GM21381 (cell line): ENCODE data around the gene UGT1A10.
"Not testable (repeated sequence)": the region's sequence is repeated elsewhere in the genome, so short reads cannot be mapped to it uniquely, and the experiment has no call there.

Experiments used
- ATAC-seq: cut with Tn5 transposase; IDR thresholded peaks from one replicate; pipeline ENCODE4 v1.9.1; 2021; ENCODE audit warnings: mild to moderate bottlenecking, moderate library complexity; ENCODE audit not compliant: unreplicated experiment

UGT1A10 gene

DNA sequence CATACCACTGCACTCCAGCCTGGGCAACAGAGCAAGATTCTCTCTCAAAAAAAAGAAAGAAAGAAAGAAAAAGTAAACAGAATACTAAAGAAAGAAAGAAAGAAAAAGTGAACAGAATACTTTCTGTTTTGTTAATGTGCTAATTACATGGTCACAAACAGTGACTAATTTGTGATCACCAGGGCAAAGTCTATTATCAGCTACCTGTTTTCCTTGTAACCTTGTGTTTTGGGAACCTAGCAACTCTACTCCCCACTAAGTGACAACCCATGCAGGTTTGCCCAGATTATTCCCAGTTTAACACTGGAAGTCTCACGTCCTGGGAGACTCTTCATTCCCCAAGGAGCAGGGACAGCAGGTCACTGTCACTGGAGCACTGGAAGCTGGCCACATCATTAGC, 18.8 kb downstream of the UGT1A10 start:
- ATAC-seq: no peak

DNA sequence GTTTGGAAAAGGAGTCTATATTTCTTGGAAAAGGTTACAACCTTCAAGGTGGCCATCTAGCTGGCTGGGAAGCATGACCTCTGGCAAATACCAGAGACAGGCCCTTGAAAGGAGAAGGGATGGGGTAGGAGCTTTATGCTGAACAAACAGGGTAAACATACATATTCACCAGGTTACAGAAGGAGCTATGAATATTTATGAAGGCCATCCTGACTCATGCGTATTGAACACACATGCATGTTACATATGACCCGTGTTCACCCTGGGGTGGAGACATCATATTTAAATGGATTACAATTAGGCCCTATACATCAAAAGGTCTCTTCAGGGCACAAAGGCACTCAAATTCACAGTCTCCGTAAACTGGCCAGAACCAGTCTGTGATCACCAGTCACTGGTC, 19.7 kb downstream of the UGT1A10 start:
- ATAC-seq: not testable (repeated sequence)

DNA sequence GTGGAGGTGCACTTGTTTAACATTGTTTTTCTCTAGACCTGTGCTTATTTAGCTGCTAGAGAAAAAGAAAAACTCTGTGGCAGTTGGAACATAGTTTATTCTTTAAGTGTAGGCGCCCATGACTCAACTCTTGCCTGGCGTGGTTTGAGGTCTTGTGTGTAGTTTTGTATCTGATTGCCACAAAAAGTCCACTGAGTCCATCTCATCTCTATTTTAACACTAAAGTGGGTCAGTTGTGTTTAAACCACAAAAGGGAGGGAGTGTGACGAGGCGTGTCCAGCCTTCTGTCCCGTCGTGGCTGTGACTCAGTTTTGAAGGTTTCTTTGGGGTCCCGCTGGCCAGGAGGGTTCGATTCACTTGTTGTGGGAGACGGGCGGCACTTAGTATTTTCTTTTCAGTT, 20.2 kb downstream of the UGT1A10 start:
- no peak for ATAC-seq

GRCh38 chr2:233658610-233659009, 22.4 kb downstream of the UGT1A10 start:
- no peak for ATAC-seq

- ATAC-seq: no peak
Observed at GRCh38 chr2:233663911-233664310, 27.7 kb downstream of the UGT1A10 start.

DNA sequence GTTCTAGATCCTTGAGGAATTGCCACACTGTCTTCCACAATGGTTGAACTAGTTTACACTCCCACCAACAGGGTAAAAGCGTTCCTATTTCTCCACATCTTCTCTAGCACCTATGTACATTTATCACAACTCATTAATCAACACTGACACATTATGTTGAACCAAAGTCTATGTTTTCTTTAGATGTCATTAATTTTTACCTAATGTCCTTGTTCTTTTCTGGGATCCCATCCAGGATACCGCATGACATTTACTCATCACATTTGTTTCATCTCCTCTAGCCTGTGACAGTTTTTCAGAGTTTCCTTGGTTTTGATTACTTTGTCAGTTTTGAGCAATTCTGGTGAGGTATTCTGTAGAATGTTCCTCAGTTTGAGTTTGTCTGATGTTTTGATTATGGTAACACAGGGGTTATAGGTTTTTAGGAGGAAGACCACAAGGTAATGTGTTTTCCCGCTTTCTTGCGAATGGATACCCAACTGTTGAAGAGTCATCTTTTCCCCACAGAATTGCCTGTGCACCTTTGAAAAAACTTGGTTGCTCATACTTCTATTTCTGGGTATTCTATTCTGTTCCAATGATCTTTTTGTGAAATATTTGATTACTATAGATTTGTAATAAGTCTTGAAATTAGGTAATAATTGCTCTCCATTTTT, 32.5 kb downstream of the UGT1A10 start:
- ATAC-seq: no peak

- no peak for ATAC-seq
Observed at GRCh38 chr2:233671290-233672161, 35.3 kb downstream of the UGT1A10 start, which contains the start of gene UGT1A9. Gene UGT1A9 (plus strand): TSS chr2:233671898. CDS start chr2:233671935, 37 bp downstream.

DNA sequence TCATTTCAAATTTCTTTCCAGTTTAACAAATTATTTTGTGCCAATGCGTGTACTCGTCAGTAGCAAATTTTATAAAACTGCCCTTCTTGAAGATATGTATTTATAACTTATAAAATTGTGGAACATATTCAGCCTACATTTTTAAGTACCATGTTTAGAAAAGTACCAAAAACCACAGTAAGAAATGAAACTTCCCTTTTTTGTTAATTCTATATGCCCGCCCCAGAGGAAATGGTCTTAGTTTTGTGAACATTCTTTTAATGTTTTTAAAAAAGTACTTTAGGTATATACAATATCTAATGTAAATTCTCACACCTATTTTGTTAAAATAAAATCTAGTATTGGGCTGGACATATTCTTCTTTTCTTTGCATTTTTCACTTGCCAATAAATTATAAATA, 36.6 kb downstream of the UGT1A10 start:
- no peak for ATAC-seq

DNA sequence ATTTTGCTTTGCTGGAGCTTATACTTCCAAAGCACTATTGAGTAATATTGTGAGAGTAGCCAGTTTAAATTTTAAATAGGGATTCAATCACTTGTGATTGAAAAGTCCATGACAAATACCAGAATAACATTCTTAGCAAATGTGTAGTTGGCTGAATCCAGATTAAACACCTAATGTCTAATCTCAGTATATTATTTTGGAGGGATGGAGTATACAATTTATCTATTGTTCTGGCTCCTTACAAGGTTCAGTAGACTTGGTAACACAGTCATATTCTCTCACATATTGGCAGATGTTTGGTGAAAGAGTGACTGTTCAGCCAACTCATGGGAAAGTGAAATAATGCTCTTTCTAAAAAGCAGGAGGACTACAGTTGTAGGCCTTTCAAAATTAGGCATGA, 37.6 kb downstream of the UGT1A10 start:
- ATAC-seq: no peak

- ATAC-seq: no peak
Observed at GRCh38 chr2:233674314-233674713, 38.1 kb downstream of the UGT1A10 start.

DNA sequence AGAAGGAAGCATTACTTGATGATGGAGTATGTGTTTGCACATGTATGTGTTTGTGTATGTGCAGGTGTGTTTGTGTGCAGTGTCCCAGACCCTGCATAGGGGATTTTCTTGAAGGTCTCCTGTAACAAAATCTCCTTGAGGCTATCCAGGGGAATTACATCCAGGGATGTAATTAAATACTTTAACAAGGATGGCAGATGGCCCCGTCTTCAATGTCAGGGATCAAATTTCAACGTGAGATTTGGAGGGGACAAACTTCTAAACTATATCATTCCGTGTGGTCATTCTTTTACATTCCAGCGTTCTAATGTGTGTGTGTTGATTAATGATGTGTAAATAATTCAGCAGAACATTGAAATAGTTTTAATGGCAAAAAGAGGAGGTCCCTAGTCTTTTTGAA, 38.7 kb downstream of the UGT1A10 start:
- ATAC-seq: no peak

DNA sequence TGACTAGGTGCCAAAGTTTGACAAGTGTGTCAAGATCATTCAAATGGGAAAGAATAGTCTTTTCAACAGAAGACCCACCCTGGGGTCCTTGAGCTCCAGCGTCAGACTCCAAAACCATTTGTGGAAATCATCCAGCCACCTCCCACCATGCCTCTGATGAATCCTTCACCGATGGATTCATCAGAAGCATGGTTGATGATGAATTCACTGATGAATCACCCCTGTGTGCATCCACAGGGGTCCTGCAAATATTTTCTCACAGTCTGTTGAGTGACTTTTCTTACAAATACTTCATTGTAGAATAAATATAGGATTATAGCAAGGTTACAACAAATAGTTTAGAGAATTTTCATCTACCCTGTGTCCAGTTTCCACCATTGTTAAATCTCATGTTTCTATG, 39.8 kb downstream of the UGT1A10 start:
- no peak for ATAC-seq

DNA sequence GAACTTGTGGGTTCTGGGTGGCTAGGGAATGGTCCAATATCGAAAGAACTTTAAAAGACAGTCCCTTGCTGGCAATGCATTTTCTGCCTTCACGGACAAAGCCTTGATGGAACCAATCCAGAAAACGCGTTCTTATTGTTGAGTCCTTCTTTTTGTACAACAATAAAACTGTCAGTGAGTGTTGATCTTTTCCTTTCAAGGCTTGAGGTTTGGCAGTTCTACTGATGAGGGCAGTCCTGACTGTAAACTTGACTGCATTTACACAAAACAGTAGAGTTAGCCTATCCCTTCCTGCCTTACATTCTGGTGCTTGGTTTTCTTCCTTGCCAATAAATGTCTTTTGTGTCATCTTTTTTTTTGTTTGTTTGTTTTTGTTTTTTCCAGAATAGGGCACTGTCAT, 42.9 kb downstream of the UGT1A10 start:
- ATAC-seq: no peak

DNA sequence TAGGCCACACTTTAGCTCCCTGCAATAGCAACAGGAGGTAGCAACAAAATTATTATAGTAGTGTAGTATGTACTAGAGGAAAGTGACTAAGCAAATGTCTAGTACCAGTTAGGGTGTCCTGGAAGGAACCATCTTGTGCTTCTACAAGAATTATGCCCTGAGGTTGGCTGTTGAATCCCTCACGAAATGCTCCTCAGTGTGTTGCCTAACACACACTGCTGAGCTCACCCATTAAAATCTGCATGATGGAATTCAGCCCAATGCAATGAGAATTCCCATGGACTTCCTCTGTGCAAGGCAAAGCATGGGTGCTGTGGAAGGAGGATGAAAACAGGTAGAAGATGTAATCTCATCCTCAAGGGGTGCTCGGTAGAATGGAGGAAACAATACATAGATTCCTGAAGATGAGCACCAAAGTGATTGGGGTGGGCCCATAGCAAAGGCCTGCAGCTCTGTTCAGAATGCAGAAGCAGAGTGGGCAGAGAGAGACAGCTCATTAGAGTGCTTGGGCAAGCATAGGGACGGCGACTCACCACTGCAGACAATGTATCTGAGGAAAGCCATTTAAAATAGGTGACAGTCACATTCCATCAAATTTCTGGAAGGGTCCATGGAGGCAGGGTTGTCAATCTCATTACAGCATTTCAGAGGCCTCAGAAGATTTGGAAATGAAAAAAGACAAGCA, 44.3 kb downstream of the UGT1A10 start:
- no peak for ATAC-seq

DNA sequence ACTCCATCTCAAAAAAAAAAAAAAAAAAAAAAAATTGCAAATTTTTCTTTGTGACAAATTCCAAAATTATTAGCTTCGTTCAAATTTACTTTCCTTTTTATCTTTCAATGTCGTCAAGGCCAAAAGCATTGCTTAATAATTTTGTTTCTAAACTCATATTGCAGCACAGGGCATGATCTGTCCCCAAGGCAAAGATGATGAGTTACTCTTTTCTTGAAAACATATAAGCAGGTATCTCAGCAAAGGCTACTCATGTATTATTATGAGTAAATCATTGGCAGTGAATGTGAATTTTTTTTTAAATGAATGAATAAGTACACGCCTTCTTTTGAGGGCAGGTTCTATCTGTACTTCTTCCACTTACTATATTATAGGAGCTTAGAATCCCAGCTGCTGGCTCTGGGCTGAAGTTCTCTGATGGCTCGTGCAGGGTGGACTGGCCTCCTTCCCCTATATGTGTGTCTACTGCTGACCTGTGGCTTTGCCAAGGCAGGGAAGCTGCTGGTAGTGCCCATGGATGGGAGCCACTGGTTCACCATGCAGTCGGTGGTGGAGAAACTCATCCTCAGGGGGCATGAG, 45.4 kb downstream of the UGT1A10 start, which contains the start of gene UGT1A7:
Gene UGT1A7, plus strand, starts transcription at position 381 of the 579 bp plus-strand sequence. Its CDS starts 37 bp downstream, at position 418.
- ATAC-seq: no peak

- no peak for ATAC-seq
Observed at GRCh38 chr2:233684640-233685039, 48.4 kb downstream of the UGT1A10 start.

DNA sequence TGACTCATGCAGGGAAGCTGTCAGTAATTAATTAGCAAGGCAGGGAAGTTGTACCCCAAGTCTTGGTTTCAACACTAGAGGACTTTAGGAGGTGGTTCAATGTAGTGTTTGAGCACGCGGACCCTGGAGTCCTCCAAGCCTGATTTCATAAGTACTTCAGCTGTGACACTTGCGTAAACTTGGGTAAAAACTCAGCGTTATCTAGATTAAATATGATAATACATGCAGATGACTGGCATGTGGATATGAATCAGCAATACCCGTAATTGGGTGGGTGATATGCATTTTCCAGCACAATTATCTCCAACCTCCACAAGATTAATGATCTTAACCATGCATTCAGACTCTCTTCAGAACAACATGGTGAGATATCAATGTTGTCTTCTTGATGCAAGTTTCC, 50.7 kb downstream of the UGT1A10 start:
- ATAC-seq: no peak

GRCh38 chr2:233688341-233688740, 52.1 kb downstream of the UGT1A10 start:
- no peak for ATAC-seq

DNA sequence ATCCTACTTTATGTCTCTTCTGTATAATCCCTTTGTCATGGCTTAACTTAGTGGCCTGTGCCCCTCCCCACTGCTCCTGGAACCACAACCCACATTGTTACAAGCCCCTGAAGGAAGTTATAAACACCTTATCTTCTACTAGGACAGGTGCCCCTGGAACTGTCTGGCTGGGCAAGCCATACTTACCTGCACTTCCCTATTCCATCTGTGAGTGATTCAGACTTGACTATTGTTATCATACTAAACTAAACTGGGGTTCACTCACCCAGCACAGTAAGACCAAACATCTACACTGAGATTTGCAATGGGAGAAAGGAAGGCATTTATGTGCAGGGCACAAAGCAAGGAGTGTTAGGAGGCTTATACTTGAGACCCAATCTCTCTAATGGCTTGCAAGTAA, 52.8 kb downstream of the UGT1A10 start:
- no peak for ATAC-seq

DNA sequence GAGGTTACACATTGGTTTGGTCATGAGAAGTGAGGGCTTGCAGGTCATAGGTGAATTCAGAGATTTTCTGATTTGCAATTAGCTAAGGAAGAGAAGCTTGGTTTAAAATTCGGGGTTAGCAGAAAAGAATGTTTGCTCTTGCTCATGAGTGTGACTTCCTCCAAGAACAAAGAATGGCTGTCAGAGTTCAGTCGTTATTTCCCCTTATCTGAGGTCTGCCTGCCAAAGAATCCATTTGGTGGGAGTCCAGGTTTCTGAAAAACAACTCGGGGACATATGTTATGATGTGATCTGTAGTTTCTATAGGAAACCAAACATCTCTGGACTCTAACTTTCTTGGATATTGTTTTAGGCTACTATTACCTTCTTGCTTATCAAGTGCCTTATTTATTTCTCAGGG, 53.3 kb downstream of the UGT1A10 start:
- no peak for ATAC-seq

DNA sequence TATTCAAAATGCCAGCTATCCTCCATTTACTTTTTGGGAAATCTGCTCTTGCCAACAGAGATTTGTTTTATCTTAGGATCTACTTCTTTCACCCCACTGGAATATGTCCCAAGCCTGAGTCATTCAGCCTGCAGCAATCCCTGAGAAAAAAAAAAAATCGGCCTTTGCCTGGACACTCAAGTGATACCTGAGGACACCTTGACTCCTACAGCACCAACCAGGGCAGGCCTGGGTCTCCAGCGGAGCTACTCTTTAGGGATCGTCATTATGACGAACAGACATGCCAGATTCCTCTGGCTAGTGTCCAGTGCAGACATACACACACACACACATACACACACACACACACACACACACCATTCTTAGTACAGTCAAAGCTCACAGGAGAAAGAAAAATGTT, 54.2 kb downstream of the UGT1A10 start:
- ATAC-seq: no peak
